ENCODE results near the gene KLK4.

KLK4 gene

DNA sequence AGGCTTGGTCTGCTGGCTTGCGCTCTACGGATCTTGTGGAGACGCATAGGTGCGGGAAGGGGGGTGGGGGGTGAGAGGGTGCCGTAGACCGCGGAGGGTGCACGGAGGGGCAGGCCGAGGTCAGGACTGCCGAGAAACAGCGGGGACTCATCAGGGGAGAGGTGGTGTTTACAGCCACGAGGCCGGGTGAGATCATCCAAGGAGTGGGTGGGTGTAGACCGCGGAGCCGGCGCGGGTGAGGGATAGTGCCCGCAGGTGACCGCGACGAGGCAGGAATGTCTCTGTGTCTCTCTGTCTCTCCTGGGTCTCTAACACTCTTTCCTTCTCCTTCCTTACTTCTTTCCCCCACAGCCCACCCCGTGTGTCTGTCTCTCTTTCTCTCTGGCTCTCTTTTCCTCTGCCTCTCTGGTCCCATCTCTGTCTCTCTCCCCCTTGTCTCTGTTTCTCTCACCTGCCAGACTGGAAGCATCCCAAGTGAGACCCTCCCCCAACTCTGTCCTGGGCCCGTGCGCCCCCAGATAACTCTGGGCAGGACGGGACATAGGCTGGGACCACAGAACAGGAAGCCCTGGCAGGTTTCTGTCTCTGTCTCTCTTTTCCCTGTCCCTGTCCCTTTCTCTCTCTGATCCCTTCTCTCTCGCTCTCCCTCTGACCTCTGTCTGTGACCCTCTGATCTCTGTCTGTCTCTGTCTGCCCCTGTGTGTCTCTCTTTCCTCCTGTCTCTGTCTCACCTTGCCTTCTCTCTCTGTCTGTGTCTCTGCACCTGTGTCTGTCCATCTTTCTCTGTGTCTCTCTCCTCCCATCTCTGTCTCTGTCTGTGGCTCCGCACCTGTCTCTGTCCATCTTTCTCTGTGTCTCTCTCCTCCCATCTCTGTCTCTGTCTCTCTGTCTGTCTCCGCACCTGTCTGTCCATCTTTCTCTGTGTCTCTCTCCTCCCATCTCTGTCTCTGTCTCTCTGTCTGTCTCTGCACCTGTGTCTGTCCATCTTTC, 1.8 kb upstream of the KLK4 start:
- H2BK15ac ChIP-seq (ENCODE audit: low read depth, poor library complexity, severe bottlenecking): no peak overlapping the region
- 24% methylated on average over 24 of the region's 29 CpGs for WGBS
- no peak overlapping the region for H3K4me3 ChIP-seq (ENCODE audit: insufficient read depth in 1 of 2, low read depth in 1 of 2, low read length in 2 of 2)
- H2BK120ac ChIP-seq (ENCODE audit: low read depth, low read length): no peak overlapping the region
- no peak overlapping the region for H3K4ac ChIP-seq (ENCODE audit: low read depth in 1 of 2, low read length in 2 of 2)
- H3K4me2 ChIP-seq (ENCODE audit: low read length, poor library complexity, severe bottlenecking): no peak overlapping the region
- H2AK5ac ChIP-seq (ENCODE audit: low read length, severe bottlenecking): no peak overlapping the region
- no peak overlapping the region for H3K23ac ChIP-seq (ENCODE audit: low read length in 2 of 2)
- no peaks in the 10 kb centered on the region for H3K79me1 ChIP-seq (replicated peaks; ENCODE audit: low read length, poor library complexity, severe bottlenecking)
- H3K27me3 ChIP-seq (ENCODE audit: control insufficient read depth in 1 of 2, insufficient read depth in 1 of 2, low read length in 2 of 2): peaks cover 0 to 74% of the 10 kb centered on the region in 2 experiments
- H3K18ac ChIP-seq (ENCODE audit: low read depth in 1 of 2, low read length in 2 of 2): no peak overlapping the region
- no peak overlapping the region for H3K9ac ChIP-seq (ENCODE audit: low read length)
- no peak for DNase-seq
- H4K91ac ChIP-seq (ENCODE audit: low read length): peak overlapping the region; percentile 20
- no peak overlapping the region for H2AFZ ChIP-seq (ENCODE audit: low read depth, low read length)
- no peak overlapping the region for H3K27ac ChIP-seq (ENCODE audit: low read length, poor library complexity, severe bottlenecking)
- H3K4me1 ChIP-seq (ENCODE audit: control insufficient read depth, insufficient read depth, low read depth, low read length): no peaks in the 10 kb centered on the region
- no peak overlapping the region for H2BK12ac ChIP-seq (ENCODE audit: low read length in 2 of 2)
- H3K9me3 ChIP-seq (ENCODE audit: control insufficient read depth, low read length): no peaks in the 10 kb centered on the region
- H4K8ac ChIP-seq (ENCODE audit: low read length): no peak overlapping the region
- H3K36me3 ChIP-seq (ENCODE audit: control insufficient read depth in 1 of 2, insufficient read depth in 2 of 2, low read depth in 1 of 2, low read length in 2 of 2): no peaks in the 10 kb centered on the region
- H3K14ac ChIP-seq (ENCODE audit: low read length in 2 of 2): no peak overlapping the region
- H2BK5ac ChIP-seq (ENCODE audit: low read depth, low read length, poor library complexity, severe bottlenecking): no peak overlapping the region

DNA sequence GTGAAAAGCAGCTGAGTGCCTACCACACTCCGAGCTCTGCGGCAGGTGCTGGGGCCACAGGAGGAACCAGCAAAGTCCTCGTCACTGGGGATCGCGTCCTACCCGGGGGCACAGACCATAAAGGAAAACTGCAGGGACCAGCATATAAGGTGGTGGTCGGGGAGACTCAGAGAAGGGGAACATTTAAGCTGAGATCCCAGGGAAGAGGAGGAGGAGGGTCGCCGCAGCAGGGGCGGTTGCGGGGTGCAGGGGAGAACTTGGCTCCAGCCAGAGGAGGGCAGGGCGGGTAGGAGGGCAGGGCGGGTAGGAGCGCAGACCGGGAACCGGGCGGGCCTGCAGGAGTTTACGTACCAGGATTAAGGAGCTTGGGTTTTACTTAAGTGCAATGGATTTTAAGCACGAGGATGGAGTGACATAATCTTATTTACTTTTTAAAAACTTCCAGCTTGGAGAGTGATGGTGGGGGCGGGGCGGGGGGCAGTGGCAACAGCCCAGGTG, 956 bp upstream of the KLK4 start:
- no peak overlapping the region for H3K9ac ChIP-seq (ENCODE audit: low read length)
- no peaks in the 10 kb centered on the region for H3K79me1 ChIP-seq (replicated peaks; ENCODE audit: low read length, poor library complexity, severe bottlenecking)
- no peak for DNase-seq
- no peak overlapping the region for H4K91ac ChIP-seq (ENCODE audit: low read length)
- no peak overlapping the region for H2BK12ac ChIP-seq (ENCODE audit: low read length in 2 of 2)
- H3K14ac ChIP-seq (ENCODE audit: low read length in 2 of 2): no peak overlapping the region
- 28% methylated on average over 18 of the region's 21 CpGs for WGBS
- H4K8ac ChIP-seq (ENCODE audit: low read length): no peak overlapping the region
- no peaks in the 10 kb centered on the region for H3K4me1 ChIP-seq (ENCODE audit: control insufficient read depth, insufficient read depth, low read depth, low read length)
- H3K18ac ChIP-seq (ENCODE audit: low read depth in 1 of 2, low read length in 2 of 2): no peak overlapping the region
- no peak overlapping the region for H3K4me2 ChIP-seq (ENCODE audit: low read length, poor library complexity, severe bottlenecking)
- H2BK15ac ChIP-seq (ENCODE audit: low read depth, poor library complexity, severe bottlenecking): no peak overlapping the region
- H3K27ac ChIP-seq (ENCODE audit: low read length, poor library complexity, severe bottlenecking): no peak overlapping the region
- no peaks in the 10 kb centered on the region for H3K36me3 ChIP-seq (ENCODE audit: control insufficient read depth in 1 of 2, insufficient read depth in 2 of 2, low read depth in 1 of 2, low read length in 2 of 2)
- no peaks in the 10 kb centered on the region for H3K9me3 ChIP-seq (ENCODE audit: control insufficient read depth, low read length)
- H2BK5ac ChIP-seq (ENCODE audit: low read depth, low read length, poor library complexity, severe bottlenecking): no peak overlapping the region
- no peak overlapping the region for H3K4ac ChIP-seq (ENCODE audit: low read depth in 1 of 2, low read length in 2 of 2)
- H2AK5ac ChIP-seq (ENCODE audit: low read length, severe bottlenecking): no peak overlapping the region
- H2BK120ac ChIP-seq (ENCODE audit: low read depth, low read length): no peak overlapping the region
- peaks cover 0 to 77% of the 10 kb centered on the region in 2 experiments for H3K27me3 ChIP-seq (ENCODE audit: control insufficient read depth in 1 of 2, insufficient read depth in 1 of 2, low read length in 2 of 2)
- no peak overlapping the region for H3K23ac ChIP-seq (ENCODE audit: low read length in 2 of 2)
- no peak overlapping the region for H2AFZ ChIP-seq (ENCODE audit: low read depth, low read length)
- no peak overlapping the region for H3K4me3 ChIP-seq (ENCODE audit: insufficient read depth in 1 of 2, low read depth in 1 of 2, low read length in 2 of 2)

- Histone ChIP-seq H2BK120ac (ENCODE audit: low read depth, low read length) (no peak overlapping the region), H3K14ac (ENCODE audit: low read length in 2 of 2) (no peak overlapping the region), H3K9me3 (ENCODE audit: control insufficient read depth, low read length) (no peaks in the 10 kb centered on the region), H2BK12ac (ENCODE audit: low read length in 2 of 2) (no peak overlapping the region), H3K36me3 (ENCODE audit: control insufficient read depth in 1 of 2, insufficient read depth in 2 of 2, low read depth in 1 of 2, low read length in 2 of 2) (no peaks in the 10 kb centered on the region), H3K4me1 (ENCODE audit: control insufficient read depth, insufficient read depth, low read depth, low read length) (no peaks in the 10 kb centered on the region), H3K4me2 (ENCODE audit: low read length, poor library complexity, severe bottlenecking) (no peak overlapping the region), H4K91ac (ENCODE audit: low read length) (no peak overlapping the region), H4K8ac (ENCODE audit: low read length) (no peak overlapping the region), H3K9ac (ENCODE audit: low read length) (no peak overlapping the region), H3K27me3 (ENCODE audit: control insufficient read depth in 1 of 2, insufficient read depth in 1 of 2, low read length in 2 of 2) (peaks cover 0 to 72% of the 10 kb centered on the region in 2 experiments), H3K27ac (ENCODE audit: low read length, poor library complexity, severe bottlenecking) (no peak overlapping the region), H2AK5ac (ENCODE audit: low read length, severe bottlenecking) (no peak overlapping the region), H3K4me3 (ENCODE audit: insufficient read depth in 1 of 2, low read depth in 1 of 2, low read length in 2 of 2) (no peak overlapping the region), H2AFZ (ENCODE audit: low read depth, low read length) (no peak overlapping the region), H3K23ac (ENCODE audit: low read length in 2 of 2) (no peak overlapping the region), H3K79me1 (replicated peaks; ENCODE audit: low read length, poor library complexity, severe bottlenecking) (no peaks in the 10 kb centered on the region), H3K18ac (ENCODE audit: low read depth in 1 of 2, low read length in 2 of 2) (no peak overlapping the region), H2BK15ac (ENCODE audit: low read depth, poor library complexity, severe bottlenecking) (no peak overlapping the region), H3K4ac (ENCODE audit: low read depth in 1 of 2, low read length in 2 of 2) (no peak overlapping the region), H2BK5ac (ENCODE audit: low read depth, low read length, poor library complexity, severe bottlenecking) (no peak overlapping the region)
- 81% methylated on average over 3 of the region's 4 CpGs for WGBS
- no peak for DNase-seq
Measured at GRCh38 chr19:50910722-50911121, 473 bp downstream of the KLK4 start.

DNA sequence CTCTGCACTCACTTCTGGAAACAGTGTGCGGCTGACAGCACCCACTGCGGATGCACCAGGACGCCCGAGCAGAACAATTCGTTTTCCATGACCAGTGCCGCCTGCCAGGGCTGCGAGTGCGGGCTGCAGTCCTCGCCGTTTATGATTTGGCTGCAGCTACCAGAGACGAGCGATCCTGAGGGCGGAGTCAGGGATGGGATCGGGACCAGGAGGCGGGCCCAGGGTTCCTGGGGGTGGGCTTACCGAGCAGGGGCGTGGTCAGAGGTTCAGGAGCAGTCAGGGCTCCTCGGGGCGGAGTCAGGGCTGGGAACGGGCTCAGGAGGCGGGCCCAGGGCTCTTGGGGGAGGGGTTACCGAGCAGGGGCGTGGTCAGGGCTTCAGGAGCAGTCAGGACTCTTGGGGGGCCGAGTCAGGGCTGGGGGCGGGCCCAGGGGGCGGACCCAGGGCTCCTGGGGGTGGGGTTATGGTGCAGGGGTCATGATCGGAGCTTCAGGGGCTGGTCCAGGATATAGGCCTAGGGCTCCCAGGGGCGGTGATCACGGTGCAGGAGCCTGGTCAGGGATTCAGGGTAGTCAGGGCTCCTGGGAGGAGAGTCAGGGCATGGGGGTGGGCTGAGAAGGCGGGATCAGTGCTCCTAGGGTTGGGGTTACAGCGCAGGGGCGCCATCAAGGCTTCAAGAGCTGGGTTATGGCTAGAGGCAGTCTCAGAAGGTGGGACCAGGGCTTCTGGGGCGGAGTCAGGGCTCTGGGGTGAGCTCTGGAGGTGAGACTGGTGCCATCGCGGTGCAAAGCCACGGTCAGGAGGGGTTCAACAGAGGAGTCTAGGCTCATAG, 1.7 kb downstream of the KLK4 start:
- H2AK5ac ChIP-seq (ENCODE audit: low read length, severe bottlenecking): no peak overlapping the region
- no peak overlapping the region for H3K4me3 ChIP-seq (ENCODE audit: insufficient read depth in 1 of 2, low read depth in 1 of 2, low read length in 2 of 2)

More for the DNA sequence above, 1.7 kb downstream of the KLK4 start:
- H2BK5ac ChIP-seq (ENCODE audit: low read depth, low read length, poor library complexity, severe bottlenecking): no peak overlapping the region
- no peak overlapping the region for H3K23ac ChIP-seq (ENCODE audit: low read length in 2 of 2)
- H3K4me1 ChIP-seq (ENCODE audit: control insufficient read depth, insufficient read depth, low read depth, low read length): no peaks in the 10 kb centered on the region
- no peak overlapping the region for H2AFZ ChIP-seq (ENCODE audit: low read depth, low read length)
- DNase-seq: no peak
- H3K27me3 ChIP-seq (ENCODE audit: control insufficient read depth in 1 of 2, insufficient read depth in 1 of 2, low read length in 2 of 2): peaks cover 0 to 77% of the 10 kb centered on the region in 2 experiments
- no peak overlapping the region for H3K18ac ChIP-seq (ENCODE audit: low read depth in 1 of 2, low read length in 2 of 2)
- no peaks in the 10 kb centered on the region for H3K36me3 ChIP-seq (ENCODE audit: control insufficient read depth in 1 of 2, insufficient read depth in 2 of 2, low read depth in 1 of 2, low read length in 2 of 2)
- H4K8ac ChIP-seq (ENCODE audit: low read length): no peak overlapping the region
- 8% methylated on average over 35 of the region's 36 CpGs for WGBS
- no peak overlapping the region for H2BK15ac ChIP-seq (ENCODE audit: low read depth, poor library complexity, severe bottlenecking)
- no peaks in the 10 kb centered on the region for H3K9me3 ChIP-seq (ENCODE audit: control insufficient read depth, low read length)
- H3K14ac ChIP-seq (ENCODE audit: low read length in 2 of 2): no peak overlapping the region
- H3K79me1 ChIP-seq (replicated peaks; ENCODE audit: low read length, poor library complexity, severe bottlenecking): no peaks in the 10 kb centered on the region
- no peak overlapping the region for H3K4me2 ChIP-seq (ENCODE audit: low read length, poor library complexity, severe bottlenecking)
- no peak overlapping the region for H2BK120ac ChIP-seq (ENCODE audit: low read depth, low read length)
- no peak overlapping the region for H3K27ac ChIP-seq (ENCODE audit: low read length, poor library complexity, severe bottlenecking)
- no peak overlapping the region for H3K4ac ChIP-seq (ENCODE audit: low read depth in 1 of 2, low read length in 2 of 2)
- H2BK12ac ChIP-seq (ENCODE audit: low read length in 2 of 2): no peak overlapping the region
- no peak overlapping the region for H3K9ac ChIP-seq (ENCODE audit: low read length)
- H4K91ac ChIP-seq (ENCODE audit: low read length): no peak overlapping the region

All from mesenchymal stem cell (in vitro differentiated cells and primary cell).